Stimulated activated naive CD8-positive, alpha-beta T cell treated with anti-CD3 and anti-CD28 coated beads, Interleukin-15, amount 100 ng/mL, for 72 hours (primary cell): ENCODE data around the gene ARL16.

Source experiments
- ATAC-seq: fragments of 150-1000 bp; cut with Tn5 transposase; 2 replicates; pipeline ENCODE4 v1.10.0; 2021; ENCODE audit warnings: mild to moderate bottlenecking, moderate library complexity
- DNase-seq, 2 donors: peaks; one replicate each; pipeline ENCODE4 v3.0.0; 2021 to 2022
- H3K27ac Mint-ChIP-seq, 2 donors: one replicate each; pipeline ENCODE4 v1.8.0; 2022; ENCODE audit warnings: mild to moderate bottlenecking in 2 of 2, mixed read lengths in 2 of 2, moderate library complexity in 2 of 2
- H3K27me3 Mint-ChIP-seq: one replicate; pipeline ENCODE4 v1.8.0; 2022; ENCODE audit warnings: mixed read lengths
- H3K4me1 Mint-ChIP-seq: one replicate; pipeline ENCODE4 v1.8.0; 2022; ENCODE audit warnings: mild to moderate bottlenecking, mixed read lengths
- H3K4me3 Mint-ChIP-seq, 2 donors: one replicate each; pipeline ENCODE4 v1.8.0; 2022; ENCODE audit warnings: mild to moderate bottlenecking in 2 of 2, mixed read lengths in 2 of 2, moderate library complexity in 1 of 2
- H3K9me3 Mint-ChIP-seq, 2 donors: one replicate each; pipeline ENCODE4 v1.8.0; 2022; ENCODE audit warnings: mixed read lengths in 2 of 2

Gene ARL16

GRCh38 chr17:81667754-81668153, 15.8 kb downstream of the ARL16 start:
- DNase-seq (no peak), ATAC-seq (no peak)
- H3K27me3 Mint-ChIP-seq, result no peaks in the 10 kb centered on the region
- no peaks in the 10 kb centered on the region for H3K9me3 Mint-ChIP-seq
- peak overlapping the region; percentile 15 to 87 for H3K27ac Mint-ChIP-seq
- H3K4me3 Mint-ChIP-seq, result peak overlapping the region; percentile 92 to 97
- peaks cover 76% of the 10 kb centered on the region for H3K4me1 Mint-ChIP-seq

GRCh38 chr17:81666342-81667191, 17.0 kb downstream of the ARL16 start, which contains the start of the genes CCDC137 and OXLD1:
TSS of gene CCDC137 (plus strand) at chr17:81666737. CDS start at chr17:81666767, 30 bp downstream.
TSS of gene OXLD1 (minus strand) at chr17:81666605. CDS start at chr17:81666577, 28 bp downstream.
- DNase-seq (peak; percentile 90 to 95), ATAC-seq (peak; percentile 95)
- Mint-ChIP-seq H3K4me1 (peaks cover 73% of the 10 kb centered on the region), H3K27ac (peak within 1 kb of the TSS; percentile 94 to 98), H3K4me3 (peak within 1 kb of the TSS; percentile 92 to 97), H3K9me3 (no peaks in the 10 kb centered on the region), H3K27me3 (no peaks in the 10 kb centered on the region)

- no peaks in the 10 kb centered on the region for H3K27me3 Mint-ChIP-seq
- ATAC-seq (no peak), DNase-seq (no peak)
- H3K9me3 Mint-ChIP-seq, result no peaks in the 10 kb centered on the region
- peak overlapping the region; percentile 85 to 94 for H3K27ac Mint-ChIP-seq
- peak overlapping the region; percentile 92 to 97 for H3K4me3 Mint-ChIP-seq
- peaks cover 73% of the 10 kb centered on the region for H3K4me1 Mint-ChIP-seq
Observed at GRCh38 chr17:81666092-81666341, 17.6 kb downstream of the ARL16 start.

GRCh38 chr17:81665205-81666091, 18.1 kb downstream of the ARL16 start:
- Mint-ChIP-seq H3K27me3 (no peaks in the 10 kb centered on the region), H3K9me3 (no peaks in the 10 kb centered on the region), H3K4me3 (peak overlapping the region; percentile 92 to 97), H3K4me1 (peaks cover 73% of the 10 kb centered on the region), H3K27ac (peak overlapping the region; percentile 85 to 94)
- DNase-seq (peak; percentile 35 to 61), ATAC-seq (peak; percentile 58)

GRCh38 chr17:81664051-81664470, 19.5 kb downstream of the ARL16 start:
- ATAC-seq (no peak), DNase-seq (no peak)
- peak overlapping the region; percentile 50 to 55 for H3K4me3 Mint-ChIP-seq
- H3K9me3 Mint-ChIP-seq, result no peaks in the 10 kb centered on the region
- peak overlapping the region in 1 of 2 donors; percentile 86 for H3K27ac Mint-ChIP-seq
- H3K4me1 Mint-ChIP-seq, result peaks cover 62% of the 10 kb centered on the region
- H3K27me3 Mint-ChIP-seq, result no peaks in the 10 kb centered on the region

GRCh38 chr17:81662002-81662401, 21.6 kb downstream of the ARL16 start:
- Mint-ChIP-seq H3K4me3 (no peak overlapping the region), H3K27ac (no peak overlapping the region), H3K4me1 (peaks cover 46% of the 10 kb centered on the region), H3K9me3 (no peaks in the 10 kb centered on the region), H3K27me3 (no peaks in the 10 kb centered on the region)
- ATAC-seq, result no peak
- DNase-seq, result no peak

- no peak for ATAC-seq
- no peak for DNase-seq
- H3K27ac Mint-ChIP-seq, result no peak overlapping the region
- H3K4me3 Mint-ChIP-seq, result no peak overlapping the region
- peaks cover 45% of the 10 kb centered on the region for H3K4me1 Mint-ChIP-seq
- no peaks in the 10 kb centered on the region for H3K9me3 Mint-ChIP-seq
- H3K27me3 Mint-ChIP-seq, result no peaks in the 10 kb centered on the region
Observed at GRCh38 chr17:81660441-81660840, 23.2 kb downstream of the ARL16 start.

GRCh38 chr17:81659038-81659437, 24.6 kb downstream of the ARL16 start:
- no peak for ATAC-seq
- no peak for DNase-seq
- Mint-ChIP-seq H3K9me3 (no peaks in the 10 kb centered on the region), H3K4me1 (peaks cover 35% of the 10 kb centered on the region), H3K4me3 (no peak overlapping the region), H3K27ac (peak overlapping the region in 1 of 2 donors; percentile 33), H3K27me3 (no peaks in the 10 kb centered on the region)

GRCh38 chr17:81656835-81657234, 26.8 kb downstream of the ARL16 start:
- Mint-ChIP-seq H3K9me3 (no peaks in the 10 kb centered on the region), H3K27ac (peak overlapping the region in 1 of 2 donors; percentile 74), H3K4me1 (peaks cover 37% of the 10 kb centered on the region), H3K27me3 (peaks cover 4% of the 10 kb centered on the region), H3K4me3 (no peak overlapping the region)
- no peak for DNase-seq
- no peak for ATAC-seq

- H3K27me3 Mint-ChIP-seq, result peaks cover 10% of the 10 kb centered on the region
- ATAC-seq (no peak), DNase-seq (no peak)
- H3K9me3 Mint-ChIP-seq, result no peaks in the 10 kb centered on the region
- peak within 1 kb of the TSS in 1 of 2 donors; percentile 74 for H3K27ac Mint-ChIP-seq
- H3K4me3 Mint-ChIP-seq, result no peak within 1 kb of the TSS
- H3K4me1 Mint-ChIP-seq, result peaks cover 40% of the 10 kb centered on the region
Observed at GRCh38 chr17:81656118-81656743, 27.4 kb downstream of the ARL16 start, which contains the start of gene PDE6G. TSS of gene PDE6G (minus strand) at chr17:81656542. CDS start at chr17:81653305, 3,237 bp downstream.

- no peaks in the 10 kb centered on the region for H3K9me3 Mint-ChIP-seq
- H3K4me3 Mint-ChIP-seq, result no peak overlapping the region
- no peak overlapping the region for H3K27ac Mint-ChIP-seq
- H3K27me3 Mint-ChIP-seq, result peaks cover 17% of the 10 kb centered on the region
- no peak for DNase-seq
- H3K4me1 Mint-ChIP-seq, result peaks cover 40% of the 10 kb centered on the region
- no peak for ATAC-seq
Observed at GRCh38 chr17:81655378-81656117, 28.0 kb downstream of the ARL16 start.

- Mint-ChIP-seq H3K4me1 (peaks cover 40% of the 10 kb centered on the region), H3K4me3 (peak overlapping the region; percentile 94 to 96), H3K9me3 (no peaks in the 10 kb centered on the region)
Observed at GRCh38 chr17:81652906-81653771, 30.5 kb downstream of the ARL16 start.

GRCh38 chr17:81651692-81652091, 31.9 kb downstream of the ARL16 start:
- Mint-ChIP-seq H3K27ac (no peak overlapping the region), H3K27me3 (peaks cover 50% of the 10 kb centered on the region), H3K4me1 (peaks cover 32% of the 10 kb centered on the region), H3K4me3 (peak overlapping the region; percentile 58 to 60), H3K9me3 (no peaks in the 10 kb centered on the region)
- DNase-seq (no peak), ATAC-seq (no peak)

More at GRCh38 chr17:81652906-81653771, 30.5 kb downstream of the ARL16 start:
- peak in 1 of 2 donors; percentile 32 for DNase-seq
- Mint-ChIP-seq H3K27ac (peak overlapping the region; percentile 96 to 97), H3K27me3 (peaks cover 35% of the 10 kb centered on the region)
- peak; percentile 74 for ATAC-seq

GRCh38 chr17:81650951-81651350, 32.6 kb downstream of the ARL16 start:
- no peak overlapping the region for H3K4me3 Mint-ChIP-seq
- ATAC-seq (no peak), DNase-seq (no peak)
- peaks cover 25% of the 10 kb centered on the region for H3K4me1 Mint-ChIP-seq
- no peaks in the 10 kb centered on the region for H3K9me3 Mint-ChIP-seq
- H3K27ac Mint-ChIP-seq, result no peak overlapping the region
- peaks cover 50% of the 10 kb centered on the region for H3K27me3 Mint-ChIP-seq
